IPS-20b (cell line): ENCODE measurements around the gene DOCK10.
"Not testable (repeated sequence)": the region's sequence is repeated elsewhere in the genome, so short reads cannot be mapped to it uniquely, and the experiment has no call there.

Source experiments
- H3K27ac ChIP-seq: one replicate; pipeline ENCODE4 v1.5.1; 2013; ENCODE audit warnings: low read length
- H3K27me3 ChIP-seq: 2 replicates; pipeline ENCODE4 v1.6.1; 2013; ENCODE audit warnings: mild to moderate bottlenecking, low read length, inconsistent platforms; ENCODE audit not compliant: insufficient read depth
- H3K36me3 ChIP-seq: 2 replicates; pipeline ENCODE4 v1.6.1; 2013; ENCODE audit warnings: low read depth, mild to moderate bottlenecking, inconsistent platforms, low read length, moderate library complexity; ENCODE audit not compliant: insufficient read depth
- H3K4me1 ChIP-seq: 2 replicates; pipeline ENCODE4 v1.6.1; 2013; ENCODE audit warnings: mild to moderate bottlenecking, control low read depth, inconsistent platforms, low read length, moderate library complexity; ENCODE audit not compliant: insufficient read depth
- H3K4me3 ChIP-seq: 2 replicates; pipeline ENCODE4 v1.5.1; 2013; ENCODE audit warnings: mild to moderate bottlenecking, low read length, inconsistent platforms
- H3K9ac ChIP-seq: 2 replicates; pipeline ENCODE4 v1.6.1; 2013; ENCODE audit warnings: low read depth, mild to moderate bottlenecking, inconsistent platforms, low read length, moderate library complexity
- H3K9me3 ChIP-seq: 2 replicates; pipeline ENCODE4 v1.6.1; 2013; ENCODE audit warnings: mild to moderate bottlenecking, low read depth, low read length, inconsistent platforms; ENCODE audit not compliant: insufficient read depth

Gene DOCK10

GRCh38 chr2:224924631-224925030 lies 117.6 kb downstream of the DOCK10 start:
- no peak overlapping the region for H3K27ac ChIP-seq
- no peak overlapping the region for H3K4me3 ChIP-seq
- no peaks in the 10 kb centered on the region for H3K36me3 ChIP-seq
- H3K9me3 ChIP-seq: no peaks in the 10 kb centered on the region
- no peak overlapping the region for H3K9ac ChIP-seq
- H3K27me3 ChIP-seq: no peaks in the 10 kb centered on the region
- H3K4me1 ChIP-seq: no peaks in the 10 kb centered on the region

- H3K36me3 ChIP-seq: no peaks in the 10 kb centered on the region
- no peak overlapping the region for H3K9ac ChIP-seq
- no peaks in the 10 kb centered on the region for H3K4me1 ChIP-seq
- no peaks in the 10 kb centered on the region for H3K27me3 ChIP-seq
- H3K4me3 ChIP-seq: no peak overlapping the region
- no peaks in the 10 kb centered on the region for H3K9me3 ChIP-seq
- H3K27ac ChIP-seq: no peak overlapping the region
These were observed 120.0 kb downstream of the DOCK10 start for GRCh38 chr2:224922142-224922727.

GRCh38 chr2:224919472-224920110 lies 122.7 kb downstream of the DOCK10 start:
- H3K9me3 ChIP-seq: no peaks in the 10 kb centered on the region
- H3K4me3 ChIP-seq: no peak overlapping the region
- no peaks in the 10 kb centered on the region for H3K4me1 ChIP-seq
- no peaks in the 10 kb centered on the region for H3K27me3 ChIP-seq
- H3K27ac ChIP-seq: no peak overlapping the region
- no peaks in the 10 kb centered on the region for H3K36me3 ChIP-seq
- no peak overlapping the region for H3K9ac ChIP-seq

DNA sequence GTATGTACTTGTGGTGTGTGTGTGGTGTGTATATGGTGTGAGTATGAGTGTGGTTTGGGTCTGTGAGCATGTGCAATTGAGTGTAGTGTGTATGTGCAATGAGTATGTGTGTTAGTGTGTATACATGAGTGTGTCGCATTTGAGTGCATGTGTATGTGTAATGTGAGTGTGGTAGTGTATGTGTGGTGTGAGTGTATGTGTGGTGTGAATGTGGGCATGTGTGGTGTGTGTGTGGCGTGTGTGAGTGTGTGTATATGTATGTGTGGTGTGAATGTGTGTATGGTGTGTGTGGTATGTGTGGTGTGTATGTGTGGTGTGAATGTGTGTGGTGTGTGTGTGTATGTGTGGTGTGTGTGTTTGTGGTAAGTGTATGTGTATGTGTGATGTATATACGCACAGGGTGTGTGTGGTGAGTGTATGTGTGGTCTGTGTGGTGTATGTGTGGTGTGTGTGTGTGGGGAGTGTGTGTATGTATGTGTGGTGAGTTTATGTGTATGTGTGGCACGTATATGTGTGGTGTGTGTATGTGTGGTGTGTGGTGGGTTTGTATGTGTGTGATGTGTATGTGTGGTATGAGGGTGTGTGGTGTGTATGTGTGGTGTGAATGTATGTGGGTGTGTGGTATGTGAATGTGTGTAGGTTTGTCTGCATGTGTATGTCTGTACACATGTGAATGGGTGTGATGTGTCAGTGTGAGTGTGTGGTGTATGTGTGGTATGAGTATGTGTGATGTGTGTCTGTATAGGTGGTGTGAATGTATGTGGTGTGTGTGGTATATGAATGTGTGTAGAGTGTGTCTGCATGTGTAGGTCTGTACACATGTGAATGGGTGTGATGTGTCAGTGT lies 123.4 kb downstream of the DOCK10 start:
- Histone ChIP-seq H3K4me1 (no peaks in the 10 kb centered on the region), H3K9ac (no peak overlapping the region), H3K9me3 (no peaks in the 10 kb centered on the region), H3K4me3 (no peak overlapping the region), H3K36me3 (no peaks in the 10 kb centered on the region), H3K27ac (no peak overlapping the region), H3K27me3 (no peaks in the 10 kb centered on the region)

DNA sequence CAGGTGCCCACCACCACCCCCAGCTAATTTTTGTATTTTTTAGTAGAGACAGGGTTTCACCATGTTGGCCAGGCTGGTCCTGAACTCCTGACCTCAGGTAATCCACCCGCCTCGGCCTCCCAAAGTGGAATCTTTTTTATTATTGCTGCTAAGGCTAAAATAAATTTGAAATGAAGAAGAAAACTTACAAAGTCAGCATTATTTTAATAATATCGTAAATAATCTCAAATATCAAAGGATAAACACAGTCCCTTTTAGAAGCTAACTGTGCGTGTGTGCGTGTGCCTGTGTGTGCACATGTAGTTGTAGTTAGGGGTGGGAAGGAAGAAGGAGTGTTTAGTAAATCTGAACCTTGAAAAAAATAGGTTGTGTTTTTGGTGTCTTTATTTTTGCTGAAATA lies 125.0 kb downstream of the DOCK10 start:
- not testable (repeated sequence) for H3K4me1 ChIP-seq, H3K9me3 ChIP-seq, H3K4me3 ChIP-seq, H3K27me3 ChIP-seq, H3K36me3 ChIP-seq, H3K9ac ChIP-seq, H3K27ac ChIP-seq

DNA sequence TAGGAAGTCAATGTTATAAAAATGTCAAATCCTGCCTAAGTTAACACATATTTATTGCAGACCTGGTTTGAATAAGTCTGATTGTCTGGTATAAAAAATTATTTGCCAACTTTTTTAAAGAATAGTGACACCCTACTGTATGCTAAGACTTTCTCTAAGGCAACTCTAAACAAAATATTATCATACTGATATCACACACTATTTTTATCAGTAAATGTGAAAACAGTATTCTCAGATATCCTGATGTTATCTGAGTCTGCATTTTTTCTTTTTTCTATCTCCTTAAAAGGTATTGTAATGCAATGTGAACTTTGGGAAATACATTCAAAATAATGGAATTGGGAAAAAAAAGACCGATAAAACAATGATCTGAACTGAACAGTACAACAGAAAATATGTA lies 127.1 kb downstream of the DOCK10 start:
- Histone ChIP-seq H3K9me3 (no peaks in the 10 kb centered on the region), H3K4me1 (no peaks in the 10 kb centered on the region; the same call in 1 of the 2 replicates), H3K36me3 (no peaks in the 10 kb centered on the region), H3K27me3 (no peaks in the 10 kb centered on the region), H3K9ac (no peak overlapping the region), H3K4me3 (no peak overlapping the region), H3K27ac (no peak overlapping the region)

DNA sequence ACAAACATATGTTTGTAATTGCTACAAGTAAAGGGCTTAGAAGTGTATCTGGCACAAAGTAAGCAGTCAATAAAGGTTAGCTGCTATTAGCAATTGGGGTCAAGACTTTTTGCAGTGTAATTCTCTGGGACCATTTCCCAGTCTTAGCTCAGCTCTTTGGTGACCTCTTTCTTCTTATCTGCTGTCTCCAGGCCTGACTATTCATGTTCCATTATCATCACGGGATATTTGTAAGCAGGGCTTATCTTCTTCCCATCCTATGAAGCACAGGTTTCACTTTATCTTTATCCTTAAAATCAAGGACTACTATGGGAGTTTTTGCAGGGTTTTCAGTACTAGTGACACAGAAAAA lies 131.7 kb downstream of the DOCK10 start:
- no peak overlapping the region for H3K9ac ChIP-seq
- no peak overlapping the region for H3K27ac ChIP-seq
- no peaks in the 10 kb centered on the region for H3K27me3 ChIP-seq
- no peaks in the 10 kb centered on the region for H3K36me3 ChIP-seq
- no peak overlapping the region for H3K4me3 ChIP-seq
- H3K4me1 ChIP-seq: peaks cover 5% of the 10 kb centered on the region; the same call in 1 of the 2 replicates
- no peaks in the 10 kb centered on the region; the same call in 1 of the 2 replicates for H3K9me3 ChIP-seq

DNA sequence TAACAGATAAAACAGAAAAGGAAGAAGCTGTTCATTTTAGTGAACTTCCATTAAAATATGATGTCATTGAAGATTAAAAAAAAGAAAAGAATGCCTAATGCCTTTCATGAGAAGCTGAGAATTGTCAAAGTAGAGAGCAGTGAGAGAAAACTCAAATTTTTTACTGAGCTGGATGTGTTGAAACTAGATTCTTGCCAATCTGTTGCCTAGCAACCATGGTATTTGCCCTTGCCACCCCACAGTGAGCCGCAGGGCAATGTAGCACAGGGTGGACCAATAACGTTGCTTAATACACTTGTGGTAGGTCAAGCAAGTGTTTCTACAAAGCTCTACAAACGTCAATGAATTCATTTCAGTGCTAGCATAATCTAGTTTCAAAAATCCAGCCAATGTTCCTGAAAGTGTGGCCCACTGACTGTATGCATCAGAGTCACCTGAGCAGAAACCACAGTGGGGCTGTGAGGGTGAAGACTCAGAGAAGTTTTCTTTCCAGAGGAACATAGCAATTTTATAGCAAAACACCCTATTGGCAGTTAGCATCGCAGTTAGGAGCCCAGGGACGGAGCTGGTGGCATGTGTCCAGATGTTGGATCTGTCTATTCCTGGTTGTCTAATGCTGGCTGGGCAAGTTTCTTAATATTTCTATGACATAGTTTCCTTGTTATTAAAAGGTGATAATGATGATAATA lies 132.2 kb downstream of the DOCK10 start:
- Histone ChIP-seq H3K27ac (no peak overlapping the region), H3K27me3 (no peaks in the 10 kb centered on the region), H3K4me1 (peaks cover 5% of the 10 kb centered on the region; the same call in 1 of the 2 replicates), H3K9me3 (no peaks in the 10 kb centered on the region; the same call in 1 of the 2 replicates), H3K36me3 (no peaks in the 10 kb centered on the region), H3K9ac (no peak overlapping the region), H3K4me3 (no peak overlapping the region)

- H3K27ac ChIP-seq: no peak overlapping the region
- H3K9me3 ChIP-seq: no peaks in the 10 kb centered on the region; the same call in 1 of the 2 replicates
- H3K4me1 ChIP-seq: peaks cover 5% of the 10 kb centered on the region; the same call in 1 of the 2 replicates
- H3K36me3 ChIP-seq: no peaks in the 10 kb centered on the region
- no peaks in the 10 kb centered on the region for H3K27me3 ChIP-seq
- no peak overlapping the region for H3K9ac ChIP-seq
- no peak overlapping the region for H3K4me3 ChIP-seq
These were observed 133.4 kb downstream of the DOCK10 start for GRCh38 chr2:224908818-224909217.

GRCh38 chr2:224904381-224904780 lies 137.9 kb downstream of the DOCK10 start:
- H3K9ac ChIP-seq: no peak overlapping the region
- no peaks in the 10 kb centered on the region for H3K27me3 ChIP-seq
- no peaks in the 10 kb centered on the region for H3K36me3 ChIP-seq
- no peaks in the 10 kb centered on the region; the same call in 1 of the 2 replicates for H3K9me3 ChIP-seq
- no peak overlapping the region for H3K4me3 ChIP-seq
- no peaks in the 10 kb centered on the region; the same call in 1 of the 2 replicates for H3K4me1 ChIP-seq
- no peak overlapping the region for H3K27ac ChIP-seq

DNA sequence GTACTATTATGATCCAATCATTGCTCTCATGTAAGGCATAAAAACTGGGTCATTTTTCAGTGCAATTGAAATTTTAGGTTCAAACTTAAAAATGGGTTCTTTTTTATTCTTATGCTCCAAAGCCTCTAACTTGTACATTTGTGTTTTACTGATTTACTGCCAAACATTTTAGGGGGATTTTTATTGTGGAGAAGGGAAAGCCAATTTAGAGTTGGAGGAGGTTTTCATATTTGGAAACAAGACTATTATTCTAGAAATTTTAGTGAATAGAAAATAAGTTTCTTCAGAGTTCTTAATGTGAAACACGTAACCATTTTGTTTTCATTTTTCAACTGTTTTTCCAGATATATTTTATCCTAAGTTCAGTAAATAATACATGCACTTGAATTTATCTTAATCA lies 138.6 kb downstream of the DOCK10 start:
- Histone ChIP-seq H3K36me3 (no peaks in the 10 kb centered on the region), H3K4me1 (no peaks in the 10 kb centered on the region), H3K27ac (no peak overlapping the region), H3K9ac (no peak overlapping the region), H3K4me3 (no peak overlapping the region), H3K9me3 (no peaks in the 10 kb centered on the region; the same call in 1 of the 2 replicates), H3K27me3 (no peaks in the 10 kb centered on the region)
